GM23248 (cell line): ENCODE data around the gene CEP89. TPM values are rescaled to one million over a fixed set of nuclear protein-coding genes. Genes with fewer than 3 reads are reported as not detected.

ENCODE experiments used
- DNase-seq: peaks from one replicate; pipeline ENCODE4 v3.0.0-alpha.2; 2015
- H2AFZ ChIP-seq: fragments of 200-600 bp; sonication (generic); 2 replicates; pipeline ENCODE4 v1.6.1; 2016; ENCODE audit warnings: antibody characterized with exemption
- H3F3A ChIP-seq: fragments of 200-600 bp; sonication (generic); 2 replicates; pipeline ENCODE4 v1.6.1; 2016; ENCODE audit warnings: mild to moderate bottlenecking, antibody characterized with exemption, mixed run types; ENCODE audit not compliant: insufficient read depth
- H3K27ac ChIP-seq: fragments of 200-600 bp; sonication (generic); 2 replicates; pipeline ENCODE4 v1.5.1; 2016; ENCODE audit warnings: mild to moderate bottlenecking
- H3K27me3 ChIP-seq: fragments of 200-600 bp; sonication (generic); replicated peaks from 2 replicates; pipeline ENCODE4 v1.6.1; 2016; ENCODE audit warnings: mild to moderate bottlenecking; ENCODE audit not compliant: insufficient read depth
- H3K36me3 ChIP-seq: fragments of 200-600 bp; sonication (generic); 2 replicates; pipeline ENCODE4 v1.6.1; 2016; ENCODE audit warnings: low read depth, mild to moderate bottlenecking
- H3K4me1 ChIP-seq: fragments of 200-600 bp; sonication (generic); 2 replicates; pipeline ENCODE4 v1.6.1; 2016; ENCODE audit warnings: mild to moderate bottlenecking; ENCODE audit not compliant: insufficient read depth
- H3K4me2 ChIP-seq: fragments of 200-600 bp; sonication (generic); one replicate; pipeline ENCODE4 v1.6.1; 2016; ENCODE audit warnings: mild to moderate bottlenecking; ENCODE audit not compliant: unreplicated experiment
- H3K4me3 ChIP-seq: fragments of 200-600 bp; sonication (generic); 2 replicates; pipeline ENCODE4 v1.5.1; 2016; ENCODE audit warnings: mild to moderate bottlenecking
- H3K79me2 ChIP-seq: fragments of 200-600 bp; sonication (generic); 2 replicates; pipeline ENCODE4 v1.6.1; 2016; ENCODE audit warnings: mild to moderate bottlenecking; ENCODE audit not compliant: insufficient read depth
- H3K9ac ChIP-seq: fragments of 200-600 bp; sonication (generic); 2 replicates; pipeline ENCODE4 v1.6.1; 2016; ENCODE audit warnings: mild to moderate bottlenecking
- H3K9me2 ChIP-seq: fragments of 200-600 bp; sonication (generic); 2 replicates; pipeline ENCODE4 v1.6.1; 2016; ENCODE audit warnings: mixed run types, mild to moderate bottlenecking, moderate library complexity; ENCODE audit not compliant: insufficient read depth
- H3K9me3 ChIP-seq: fragments of 200-600 bp; sonication (generic); one replicate; pipeline ENCODE4 v1.6.1; 2017; ENCODE audit warnings: low read depth
- H4K20me1 ChIP-seq: fragments of 200-600 bp; sonication (generic); 2 replicates; pipeline ENCODE4 v1.6.0; 2016; ENCODE audit not compliant: insufficient read depth
- EZH2 ChIP-seq: fragments of 200-600 bp; sonication (generic); IDR thresholded peaks from 2 replicates; pipeline ENCODE4 v1.6.1; 2018; ENCODE audit warnings: antibody characterized with exemption, mild to moderate bottlenecking; ENCODE audit not compliant: insufficient read depth, poor library complexity, severe bottlenecking
- EZH2phosphoT487 ChIP-seq: fragments of 200-600 bp; sonication (generic); IDR thresholded peaks from 2 replicates; pipeline ENCODE4 v1.6.1; 2018; ENCODE audit warnings: antibody characterized with exemption, moderate library complexity, mild to moderate bottlenecking, low read depth; ENCODE audit not compliant: insufficient read depth
- WGBS, 2 experiments: methylation state at CpG; one replicate each; pipeline ENCODE4 v1.1.6; 2015 to 2017; ENCODE audit warnings: low lambda C conversion rate in 2 of 2, low coverage in 1 of 2; ENCODE audit errors: missing lambda C conversion rate in 2 of 2; 5-methylcytosine and 5-hydroxymethylcytosine counted together
- in situ Hi-C: fragments of 300-500 bp; cut with MboI; formaldehyde crosslinking; loops from 2 replicates; pipeline ENCODE4 v1.15.0; 2020
- polyA plus RNA-seq: library from polyadenylated mRNA; unstranded; fragments of >200 nt; fragmentation: Nextera tagmentation; extraction: Ambion mirVana; gene quantifications from 2 replicates; pipeline ENCODE4 v1.2.1, GENCODE V29; 2016
- small RNA-seq: library from RNA; depleted of rRNA; stranded (forward); fragments of <200 nt; gene quantifications from one replicate; pipeline ENCODE3, GENCODE V24; 2014; ENCODE audit warnings: low read depth, low replicate concordance
- total RNA-seq: library from RNA; depleted of rRNA; stranded (reverse); fragments of >200 nt; shearing (Covaris generic); gene quantifications from 2 replicates; pipeline ENCODE4 v1.2.3, GENCODE V29; 2014; rRNA removed

CEP89 gene
- total and polyA plus RNA-seq, 2 experiments from 2014 or later = 17.1 to 30.1 TPM

- no peaks in the 10 kb centered on the region for H3K4me1 ChIP-seq
- H4K20me1 ChIP-seq = no peaks in the 10 kb centered on the region
- no peak overlapping the region for H3K9ac ChIP-seq
- no peaks in the 10 kb centered on the region for H3K9me2 ChIP-seq
- H3K27ac ChIP-seq = no peak overlapping the region
- H3K4me2 ChIP-seq = no peak overlapping the region
- no peak for DNase-seq
- H3K79me2 ChIP-seq = no peaks in the 10 kb centered on the region
- in situ Hi-C loops = no loop called here
- H3K36me3 ChIP-seq = no peaks in the 10 kb centered on the region
- no peak overlapping the region for H3K4me3 ChIP-seq
- H3K27me3 ChIP-seq = peaks cover 5% of the 10 kb centered on the region; the same call in 1 of the 2 replicates
- no peaks in the 10 kb centered on the region for H3F3A ChIP-seq
- TF ChIP-seq EZH2phosphoT487 (no peak), EZH2 (no peak)
- no peak overlapping the region for H2AFZ ChIP-seq
- 56 to 65% methylated on average over 4 of the region's 4 CpGs for WGBS, 2 experiments
- H3K9me3 ChIP-seq = no peaks in the 10 kb centered on the region
These were observed 143.6 kb downstream of the CEP89 start for GRCh38 chr19:32828139-32828538.

Small RNA genes within 50 kb of the gene (small RNA-seq; reads per million reads assigned to genes)
- gene RN7SKP22 = not detected

Other genes with a start within 250 kb of the CEP89 start
- gene SLC7A9, start 102.2 kb downstream of the CEP89 start, total RNA-seq = not detected in 2 replicates
- not detected in 2 replicates for gene SLC7A9, start 102.2 kb downstream of the CEP89 start, polyA plus RNA-seq
- 1.3 and 2.4 TPM in 2 replicates for gene FAAP24, start 284 bp upstream of the CEP89 start, total RNA-seq
- gene FAAP24, start 284 bp upstream of the CEP89 start, polyA plus RNA-seq = 3.1 and 5.8 TPM in 2 replicates
- 1.3 and 4.8 TPM in 2 replicates for gene RHPN2, start 92.9 kb upstream of the CEP89 start, total RNA-seq
- 1.5 and 1.9 TPM in 2 replicates for gene RHPN2, start 92.9 kb upstream of the CEP89 start, polyA plus RNA-seq
- 3.8 and 5.1 TPM in 2 replicates for gene GPATCH1, start 109.2 kb upstream of the CEP89 start, total RNA-seq
- gene GPATCH1, start 109.2 kb upstream of the CEP89 start, polyA plus RNA-seq = 6.3 and 6.5 TPM in 2 replicates
- not detected in 2 replicates for gene WDR88, start 160.2 kb upstream of the CEP89 start, total RNA-seq
- 0.10 TPM in 2 replicates for gene WDR88, start 160.2 kb upstream of the CEP89 start, polyA plus RNA-seq
- 58.3 and 59.9 TPM in 2 replicates for gene LRP3, start 222.4 kb upstream of the CEP89 start, total RNA-seq
- gene LRP3, start 222.4 kb upstream of the CEP89 start, polyA plus RNA-seq = 2.9 TPM in 2 replicates